Prostate gland (tissue), 2 donors: ENCODE results near the gene LITAFD.

Experiments used
- POLR2A ChIP-seq: fragments of 450-650 bp; IDR thresholded peaks from one replicate; pipeline ENCODE4 v1.6.1; 2016; ENCODE audit warnings: antibody characterized with exemption, mild to moderate bottlenecking
- POLR2AphosphoS5 ChIP-seq: sonication (generic); formaldehyde crosslinking; IDR thresholded peaks from one replicate; pipeline ENCODE4 v1.6.1; 2017; ENCODE audit warnings: antibody characterized with exemption
- TF ChIP-seq, protein P1 (sequence below), 4 experiments: fragments of 200-600 bp in 2 of 4; fragments of 450-650 bp in 2 of 4; sonication (generic) in 2 of 4; IDR thresholded peaks; 1 replicate in 3 of 4; 2 replicates in 1 of 4; pipeline ENCODE4 v1.5.1; 2016 to 2019; ENCODE audit warnings: antibody characterized with exemption in 4 of 4, mild to moderate bottlenecking in 2 of 4, moderate library complexity in 2 of 4

DNA sequence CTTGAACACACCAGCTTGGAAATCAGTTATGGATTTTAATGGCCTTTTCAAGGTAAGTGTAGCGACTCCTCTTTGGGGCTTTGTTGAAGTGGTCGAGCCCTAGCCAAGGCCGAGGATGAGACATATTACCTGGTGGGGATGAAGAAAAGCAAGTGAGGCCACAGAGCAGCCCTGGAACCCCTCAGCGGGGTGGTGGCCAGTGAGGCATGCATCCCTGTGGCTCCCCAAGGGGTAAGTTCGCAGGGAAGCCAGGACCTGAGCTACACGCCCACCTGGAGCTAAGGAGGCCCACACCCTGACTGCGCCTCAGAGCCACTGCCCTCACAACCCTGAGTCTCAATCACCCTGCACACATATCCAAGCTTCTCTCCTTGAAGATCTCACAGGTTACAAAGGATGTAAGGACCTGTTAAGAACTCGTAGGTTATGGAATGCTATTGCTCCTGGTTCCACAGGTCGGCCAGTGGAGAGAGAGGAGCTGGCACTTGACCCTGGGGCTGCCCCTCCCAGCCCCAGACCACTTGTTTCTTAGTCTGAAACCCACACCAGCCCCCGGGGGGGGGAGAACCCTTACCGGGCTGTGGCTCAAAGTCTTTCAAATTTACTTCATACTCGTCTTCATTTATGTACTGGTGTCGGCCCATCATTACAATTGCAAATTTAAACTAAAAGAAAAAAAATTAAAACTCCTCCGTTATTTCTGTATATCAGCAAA lies 12.0 kb downstream of the LITAFD start:
- TF ChIP-seq, protein P1, sequence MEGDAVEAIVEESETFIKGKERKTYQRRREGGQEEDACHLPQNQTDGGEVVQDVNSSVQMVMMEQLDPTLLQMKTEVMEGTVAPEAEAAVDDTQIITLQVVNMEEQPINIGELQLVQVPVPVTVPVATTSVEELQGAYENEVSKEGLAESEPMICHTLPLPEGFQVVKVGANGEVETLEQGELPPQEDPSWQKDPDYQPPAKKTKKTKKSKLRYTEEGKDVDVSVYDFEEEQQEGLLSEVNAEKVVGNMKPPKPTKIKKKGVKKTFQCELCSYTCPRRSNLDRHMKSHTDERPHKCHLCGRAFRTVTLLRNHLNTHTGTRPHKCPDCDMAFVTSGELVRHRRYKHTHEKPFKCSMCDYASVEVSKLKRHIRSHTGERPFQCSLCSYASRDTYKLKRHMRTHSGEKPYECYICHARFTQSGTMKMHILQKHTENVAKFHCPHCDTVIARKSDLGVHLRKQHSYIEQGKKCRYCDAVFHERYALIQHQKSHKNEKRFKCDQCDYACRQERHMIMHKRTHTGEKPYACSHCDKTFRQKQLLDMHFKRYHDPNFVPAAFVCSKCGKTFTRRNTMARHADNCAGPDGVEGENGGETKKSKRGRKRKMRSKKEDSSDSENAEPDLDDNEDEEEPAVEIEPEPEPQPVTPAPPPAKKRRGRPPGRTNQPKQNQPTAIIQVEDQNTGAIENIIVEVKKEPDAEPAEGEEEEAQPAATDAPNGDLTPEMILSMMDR (IDR thresholded peaks at IDR 0.05): no peak
- TF ChIP-seq POLR2A (no peak), POLR2AphosphoS5 (no peak)
